KMS-11 (cell line): ENCODE data around the gene ITPR2.

Experiments
- H2AFZ ChIP-seq: fragments of 200-600 bp; sonication (generic); 2 replicates; pipeline ENCODE4 v1.6.1; 2016; ENCODE audit warnings: antibody characterized with exemption, mixed run types, low read depth
- H3K27ac ChIP-seq: fragments of 200-600 bp; sonication (generic); 2 replicates; pipeline ENCODE4 v1.6.1; 2016; ENCODE audit warnings: mild to moderate bottlenecking, mixed run types
- H3K27me3 ChIP-seq: fragments of 200-600 bp; sonication (generic); 2 replicates; pipeline ENCODE4 v1.6.1; 2017; ENCODE audit warnings: mild to moderate bottlenecking, low read depth, mixed run types, moderate library complexity; ENCODE audit not compliant: insufficient read depth
- H3K36me3 ChIP-seq: fragments of 200-600 bp; sonication (generic); 2 replicates; pipeline ENCODE4 v1.6.1; 2017; ENCODE audit warnings: mild to moderate bottlenecking, mixed run types; ENCODE audit not compliant: insufficient read depth
- H3K4me1 ChIP-seq: fragments of 200-600 bp; sonication (generic); 2 replicates; pipeline ENCODE4 v1.6.1; 2016; ENCODE audit warnings: mild to moderate bottlenecking, low read depth, mixed run types; ENCODE audit not compliant: poor library complexity, severe bottlenecking
- H3K4me2 ChIP-seq: fragments of 200-600 bp; sonication (generic); 2 replicates; pipeline ENCODE4 v1.7.0; 2016; ENCODE audit warnings: mild to moderate bottlenecking, mixed run types
- H3K4me3 ChIP-seq: fragments of 200-600 bp; sonication (generic); IDR thresholded peaks from 2 replicates; pipeline ENCODE4 v1.6.1; 2017; ENCODE audit warnings: low read depth, low read length, mixed read lengths; ENCODE audit not compliant: insufficient read depth
- H3K79me2 ChIP-seq: fragments of 200-600 bp; sonication (generic); 2 replicates; pipeline ENCODE4 v1.6.1; 2016; ENCODE audit warnings: low read depth, mixed run types; ENCODE audit not compliant: insufficient read depth
- H3K9ac ChIP-seq: fragments of 200-600 bp; sonication (generic); 2 replicates; pipeline ENCODE4 v1.6.1; 2016; ENCODE audit warnings: mild to moderate bottlenecking, mixed run types
- H4K20me1 ChIP-seq: fragments of 200-600 bp; sonication (generic); 2 replicates; pipeline ENCODE4 v1.6.1; 2016; ENCODE audit warnings: mild to moderate bottlenecking, mixed run types; ENCODE audit not compliant: insufficient read depth
- TF ChIP-seq, protein P1 (sequence below): fragments of 200-600 bp; sonication (generic); conservative IDR thresholded peaks from 2 replicates; pipeline ENCODE4 v1.6.1; 2017; ENCODE audit warnings: low read depth, mild to moderate bottlenecking, antibody characterized with exemption, low read length, moderate library complexity, mixed read lengths

Gene ITPR2

DNA sequence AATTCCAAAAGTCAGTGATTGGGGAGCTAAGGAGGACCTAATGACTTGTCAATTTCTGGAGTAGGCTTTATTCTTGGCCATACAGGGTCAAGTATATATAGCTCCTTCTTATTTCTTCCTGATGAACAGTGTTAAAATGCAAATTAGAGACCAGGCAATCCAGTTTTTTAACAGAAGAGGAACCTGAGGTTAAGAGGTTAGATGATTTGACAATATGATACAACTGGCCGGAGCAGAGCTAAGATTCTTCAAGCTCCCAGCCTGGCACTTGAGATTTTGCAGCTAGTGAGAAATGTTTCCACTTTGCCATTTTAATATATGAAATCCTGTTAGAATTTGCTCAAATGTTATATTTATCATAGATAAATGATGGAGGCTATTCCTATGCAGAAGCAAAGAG lies 433.6 kb downstream of the ITPR2 start:
- no peak overlapping the region for H3K27ac ChIP-seq
- H3K27me3 ChIP-seq = no peaks in the 10 kb centered on the region
- peaks cover 7% of the 10 kb centered on the region for H3K4me1 ChIP-seq
- TF ChIP-seq, protein P1, sequence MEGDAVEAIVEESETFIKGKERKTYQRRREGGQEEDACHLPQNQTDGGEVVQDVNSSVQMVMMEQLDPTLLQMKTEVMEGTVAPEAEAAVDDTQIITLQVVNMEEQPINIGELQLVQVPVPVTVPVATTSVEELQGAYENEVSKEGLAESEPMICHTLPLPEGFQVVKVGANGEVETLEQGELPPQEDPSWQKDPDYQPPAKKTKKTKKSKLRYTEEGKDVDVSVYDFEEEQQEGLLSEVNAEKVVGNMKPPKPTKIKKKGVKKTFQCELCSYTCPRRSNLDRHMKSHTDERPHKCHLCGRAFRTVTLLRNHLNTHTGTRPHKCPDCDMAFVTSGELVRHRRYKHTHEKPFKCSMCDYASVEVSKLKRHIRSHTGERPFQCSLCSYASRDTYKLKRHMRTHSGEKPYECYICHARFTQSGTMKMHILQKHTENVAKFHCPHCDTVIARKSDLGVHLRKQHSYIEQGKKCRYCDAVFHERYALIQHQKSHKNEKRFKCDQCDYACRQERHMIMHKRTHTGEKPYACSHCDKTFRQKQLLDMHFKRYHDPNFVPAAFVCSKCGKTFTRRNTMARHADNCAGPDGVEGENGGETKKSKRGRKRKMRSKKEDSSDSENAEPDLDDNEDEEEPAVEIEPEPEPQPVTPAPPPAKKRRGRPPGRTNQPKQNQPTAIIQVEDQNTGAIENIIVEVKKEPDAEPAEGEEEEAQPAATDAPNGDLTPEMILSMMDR = no peak
- H4K20me1 ChIP-seq = no peaks in the 10 kb centered on the region
- H3K4me3 ChIP-seq = no peak overlapping the region
- no peak overlapping the region for H3K9ac ChIP-seq
- H3K79me2 ChIP-seq = no peaks in the 10 kb centered on the region
- no peaks in the 10 kb centered on the region for H3K36me3 ChIP-seq
- no peak overlapping the region for H2AFZ ChIP-seq
- H3K4me2 ChIP-seq = no peak overlapping the region

DNA sequence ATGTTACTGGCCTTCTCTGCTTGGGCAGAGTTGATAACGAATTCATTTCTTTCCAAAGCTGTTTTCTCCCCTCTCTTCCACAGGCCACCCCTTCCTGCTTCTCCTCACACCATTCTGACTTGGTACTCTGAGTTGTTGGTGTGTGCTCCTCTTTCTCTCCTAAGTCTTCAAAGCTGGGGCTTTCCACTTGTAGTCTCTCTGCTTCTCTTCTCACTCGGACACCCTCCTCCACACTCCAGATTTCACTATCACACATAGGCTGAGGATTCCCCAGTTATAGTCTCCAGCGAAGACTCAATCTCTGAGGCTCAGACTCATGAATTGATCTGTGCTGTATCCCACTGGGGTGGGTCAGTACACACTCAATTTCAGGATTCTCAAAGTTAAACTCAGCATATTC lies 436.6 kb downstream of the ITPR2 start:
- TF ChIP-seq, protein P1 = no peak
- no peaks in the 10 kb centered on the region for H4K20me1 ChIP-seq
- H3K4me2 ChIP-seq = no peak overlapping the region
- no peak overlapping the region for H3K27ac ChIP-seq
- no peak overlapping the region for H3K4me3 ChIP-seq
- H3K9ac ChIP-seq = no peak overlapping the region
- H2AFZ ChIP-seq = no peak overlapping the region
- no peaks in the 10 kb centered on the region for H3K79me2 ChIP-seq
- no peaks in the 10 kb centered on the region for H3K36me3 ChIP-seq
- H3K4me1 ChIP-seq = no peaks in the 10 kb centered on the region
- no peaks in the 10 kb centered on the region for H3K27me3 ChIP-seq

DNA sequence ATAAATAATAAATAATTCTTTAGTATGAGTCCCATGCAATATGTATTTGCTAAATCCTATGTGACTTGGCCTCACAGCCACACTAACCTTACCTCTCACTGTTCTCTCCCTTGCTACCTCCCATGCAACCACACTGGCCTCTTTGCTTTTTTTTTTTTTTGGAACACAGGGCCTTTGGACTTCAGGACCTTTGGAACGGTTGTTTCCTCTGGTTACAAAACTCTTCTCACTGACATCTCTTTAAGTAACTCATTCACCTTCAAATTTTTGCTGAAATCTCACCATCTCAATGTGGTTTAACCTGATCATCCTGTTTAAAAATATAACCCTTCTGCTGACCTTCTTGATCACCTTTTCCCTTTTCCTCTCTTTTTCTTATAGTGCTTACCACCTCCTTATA lies 443.7 kb downstream of the ITPR2 start:
- Histone ChIP-seq H3K9ac (no peak overlapping the region), H3K36me3 (no peaks in the 10 kb centered on the region), H3K4me2 (no peak overlapping the region), H3K4me1 (no peaks in the 10 kb centered on the region), H2AFZ (no peak overlapping the region), H4K20me1 (no peaks in the 10 kb centered on the region), H3K27ac (no peak overlapping the region), H3K27me3 (no peaks in the 10 kb centered on the region), H3K4me3 (no peak overlapping the region), H3K79me2 (no peaks in the 10 kb centered on the region)
- TF ChIP-seq, protein P1 = no peak

DNA sequence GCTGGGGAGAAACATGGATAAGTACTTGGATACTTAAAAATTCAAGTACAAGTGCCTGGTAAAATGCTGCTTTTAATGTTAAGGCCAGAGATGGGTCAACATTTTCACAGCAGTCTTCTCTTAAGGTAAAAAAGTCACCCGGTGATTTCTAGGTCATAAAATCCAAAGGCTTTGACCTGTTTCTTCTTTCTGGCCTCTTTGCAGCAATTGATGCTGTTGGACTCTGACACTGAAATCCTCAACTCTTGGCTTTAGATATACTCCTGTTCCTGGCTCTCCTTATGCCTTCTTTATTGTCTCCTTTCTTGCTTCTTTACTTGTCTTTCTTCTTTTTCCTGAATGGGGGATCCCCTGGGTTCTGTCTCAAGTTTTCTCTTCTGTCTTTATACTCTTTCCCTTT lies 448.5 kb downstream of the ITPR2 start:
- Histone ChIP-seq H3K9ac (no peak overlapping the region), H3K79me2 (no peaks in the 10 kb centered on the region), H3K27ac (no peak overlapping the region), H3K4me2 (no peak overlapping the region), H3K36me3 (no peaks in the 10 kb centered on the region), H2AFZ (no peak overlapping the region), H3K4me3 (no peak overlapping the region), H3K27me3 (no peaks in the 10 kb centered on the region), H3K4me1 (no peaks in the 10 kb centered on the region), H4K20me1 (no peaks in the 10 kb centered on the region)
- TF ChIP-seq, protein P1 = no peak

DNA sequence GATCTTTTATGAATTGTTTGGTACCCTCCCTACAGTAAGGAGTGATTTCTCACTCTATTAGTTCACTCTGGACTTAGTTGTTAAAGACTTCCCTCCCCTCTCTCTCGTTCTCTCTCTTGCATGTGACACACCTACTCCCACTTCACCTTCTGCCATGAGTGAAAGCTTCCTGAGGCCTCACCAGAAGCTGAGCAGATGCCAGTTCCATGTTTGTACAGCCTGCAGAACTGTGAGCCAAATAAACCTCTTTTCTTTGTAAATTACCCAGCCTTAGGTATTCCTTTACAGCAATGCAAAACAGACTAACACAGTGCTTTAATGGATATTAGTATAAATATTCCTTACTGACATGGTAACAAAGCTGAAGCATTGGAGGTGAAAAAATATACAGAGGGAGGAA lies 450.0 kb downstream of the ITPR2 start:
- Histone ChIP-seq H2AFZ (no peak overlapping the region), H3K27ac (no peak overlapping the region), H3K9ac (no peak overlapping the region), H3K36me3 (no peaks in the 10 kb centered on the region), H3K4me3 (no peak overlapping the region), H3K4me2 (no peak overlapping the region), H4K20me1 (no peaks in the 10 kb centered on the region), H3K27me3 (no peaks in the 10 kb centered on the region), H3K79me2 (no peaks in the 10 kb centered on the region), H3K4me1 (no peaks in the 10 kb centered on the region)
- TF ChIP-seq, protein P1 = no peak
